GM21528 (cell line): Measurements from ENCODE around the gene PSMC1.
A peak's percentile ranks its signal among the peaks of the same experiment; 100 is the strongest.

Experiments used
- ATAC-seq: cut with Tn5 transposase; IDR thresholded peaks from one replicate; pipeline ENCODE4 v1.9.1; 2021; ENCODE audit warnings: mild to moderate bottlenecking, moderate library complexity; ENCODE audit not compliant: unreplicated experiment, low FRiP score

Gene PSMC1

DNA sequence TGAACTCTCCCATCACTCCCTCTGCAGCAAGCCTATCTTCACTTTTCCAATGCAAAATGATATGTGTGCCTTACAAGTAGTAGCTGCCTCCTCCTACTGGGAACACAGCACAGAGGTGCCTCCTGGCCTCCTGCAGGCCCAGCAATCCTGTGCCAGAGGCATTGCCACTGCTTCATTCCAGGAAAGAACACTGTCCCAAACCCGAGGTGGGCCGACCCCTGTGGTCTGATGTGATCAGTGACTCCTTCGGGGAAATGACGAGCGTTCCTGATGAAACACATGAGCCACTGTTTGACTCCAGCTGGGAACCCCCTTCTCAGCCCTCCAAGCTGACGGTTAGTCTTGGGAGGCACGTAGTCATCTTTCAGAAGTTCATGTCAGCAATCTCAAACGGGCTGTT is 19.5 kb downstream of the PSMC1 start:
- no peak for ATAC-seq

DNA sequence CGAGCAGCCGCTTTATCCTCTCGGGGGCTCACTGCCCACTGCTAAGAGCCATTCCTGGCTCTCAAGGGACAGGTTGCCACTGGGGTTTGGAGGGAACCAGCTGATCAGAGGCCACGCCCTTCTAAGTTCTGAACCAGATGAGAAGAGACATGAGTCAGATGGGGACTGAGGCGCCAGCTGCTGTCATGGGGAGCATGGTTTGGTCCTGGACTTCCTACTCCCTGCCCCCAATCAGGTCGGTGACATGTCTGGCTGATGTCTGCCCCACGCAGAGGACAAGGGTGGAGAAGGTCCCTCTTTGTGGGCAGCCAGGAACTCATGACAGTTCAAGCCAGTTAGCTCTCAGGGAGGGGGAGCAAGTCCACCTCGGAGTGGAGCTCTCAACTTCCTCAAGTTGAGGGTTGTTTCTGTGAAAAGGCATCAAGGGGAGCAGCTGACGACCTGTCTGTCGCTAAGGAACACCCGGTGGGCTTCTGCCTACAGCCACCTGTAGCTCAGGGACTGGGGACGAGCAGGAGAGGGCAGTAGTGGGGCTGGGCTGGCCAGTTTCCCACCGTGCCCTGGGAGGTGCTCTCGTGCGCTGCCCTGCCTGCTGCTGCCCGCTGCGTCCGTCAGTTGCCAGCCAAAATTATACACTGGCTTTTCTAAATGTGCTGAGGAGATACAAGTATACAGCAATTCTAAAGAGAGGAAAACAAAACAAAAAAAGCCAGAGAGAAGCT is 20.5 kb downstream of the PSMC1 start:
- no peak for ATAC-seq

DNA sequence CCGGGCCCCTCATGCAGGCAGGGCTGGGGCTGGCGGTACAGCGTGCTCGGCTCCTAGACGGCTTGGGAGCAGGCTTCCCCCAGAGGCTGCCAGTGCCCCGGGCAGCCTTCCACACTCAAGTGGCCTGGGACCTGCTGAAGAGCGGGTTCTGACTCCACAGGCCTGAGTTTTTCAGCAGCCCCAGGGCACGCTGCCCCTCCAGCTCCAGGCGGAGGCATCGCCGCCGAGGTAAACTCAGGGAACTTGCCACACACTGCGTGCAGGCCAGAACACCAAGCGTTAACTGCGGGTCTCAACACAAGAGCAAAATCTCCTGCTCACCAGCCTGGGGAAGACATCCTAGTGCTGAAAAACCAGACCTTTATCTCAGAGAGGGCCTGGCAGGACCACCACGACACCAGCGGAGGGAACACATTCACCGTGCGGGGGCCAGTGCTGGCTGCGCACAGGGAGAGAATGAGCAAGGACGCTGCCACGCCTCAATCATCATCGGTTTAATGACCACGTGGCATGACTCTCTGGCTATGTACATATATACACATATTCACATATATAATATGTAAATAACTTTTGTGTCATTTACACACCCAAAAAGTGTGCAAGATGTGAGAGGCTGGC is 21.3 kb downstream of the PSMC1 start:
- no peak for ATAC-seq

- no peak for ATAC-seq
Measured at GRCh38 chr14:90278199-90279175, 22.1 kb downstream of the PSMC1 start.

DNA sequence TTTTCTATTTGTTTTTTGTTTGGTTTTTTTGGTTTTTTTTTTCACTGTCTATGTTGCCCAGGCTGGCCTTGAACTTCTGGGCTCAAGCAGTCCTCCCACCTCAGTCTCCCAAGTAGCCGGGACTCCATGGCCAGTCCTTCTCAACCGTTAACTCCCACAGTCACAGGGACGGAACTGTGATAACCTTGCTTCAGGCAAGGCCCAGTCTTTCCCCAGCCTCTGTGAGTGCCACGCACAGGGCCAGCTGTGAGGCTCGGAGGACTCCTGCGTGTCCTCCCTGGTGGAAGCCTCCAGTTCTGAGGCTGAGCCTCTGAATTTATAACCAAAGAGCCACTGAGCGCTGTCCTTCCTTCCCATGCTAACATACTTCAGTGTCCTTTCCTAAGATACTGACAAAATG is 23.7 kb downstream of the PSMC1 start:
- ATAC-seq: no peak

- ATAC-seq: no peak
Measured at GRCh38 chr14:90281261-90281660, 24.9 kb downstream of the PSMC1 start.

GRCh38 chr14:90281756-90282155 is 25.4 kb downstream of the PSMC1 start:
- no peak for ATAC-seq

GRCh38 chr14:90287791-90288190 is 31.4 kb downstream of the PSMC1 start:
- no peak for ATAC-seq

GRCh38 chr14:90288651-90289355 is 32.5 kb downstream of the PSMC1 start:
- peak; percentile 87 for ATAC-seq

- ATAC-seq: no peak
Measured at GRCh38 chr14:90290337-90291011, 34.1 kb downstream of the PSMC1 start.

DNA sequence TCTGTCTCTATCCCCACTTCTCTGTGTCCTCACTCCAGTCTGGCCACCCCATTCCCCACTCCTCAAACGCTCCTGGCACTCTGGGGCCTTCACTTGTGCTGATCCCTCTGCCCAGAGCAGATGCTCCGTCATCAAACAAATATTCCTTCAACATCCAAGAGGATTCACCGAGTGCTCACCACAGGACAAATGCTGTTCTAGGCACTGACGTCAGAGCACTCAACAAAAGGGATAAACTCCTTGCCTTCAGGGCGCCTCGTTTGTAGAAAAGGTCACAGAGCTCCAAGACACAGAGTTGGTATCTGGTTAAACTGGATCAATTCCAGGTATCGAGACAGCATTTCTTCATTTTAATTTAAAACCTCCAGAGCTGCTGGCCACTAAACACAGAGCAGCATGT is 35.3 kb downstream of the PSMC1 start:
- ATAC-seq: no peak

DNA sequence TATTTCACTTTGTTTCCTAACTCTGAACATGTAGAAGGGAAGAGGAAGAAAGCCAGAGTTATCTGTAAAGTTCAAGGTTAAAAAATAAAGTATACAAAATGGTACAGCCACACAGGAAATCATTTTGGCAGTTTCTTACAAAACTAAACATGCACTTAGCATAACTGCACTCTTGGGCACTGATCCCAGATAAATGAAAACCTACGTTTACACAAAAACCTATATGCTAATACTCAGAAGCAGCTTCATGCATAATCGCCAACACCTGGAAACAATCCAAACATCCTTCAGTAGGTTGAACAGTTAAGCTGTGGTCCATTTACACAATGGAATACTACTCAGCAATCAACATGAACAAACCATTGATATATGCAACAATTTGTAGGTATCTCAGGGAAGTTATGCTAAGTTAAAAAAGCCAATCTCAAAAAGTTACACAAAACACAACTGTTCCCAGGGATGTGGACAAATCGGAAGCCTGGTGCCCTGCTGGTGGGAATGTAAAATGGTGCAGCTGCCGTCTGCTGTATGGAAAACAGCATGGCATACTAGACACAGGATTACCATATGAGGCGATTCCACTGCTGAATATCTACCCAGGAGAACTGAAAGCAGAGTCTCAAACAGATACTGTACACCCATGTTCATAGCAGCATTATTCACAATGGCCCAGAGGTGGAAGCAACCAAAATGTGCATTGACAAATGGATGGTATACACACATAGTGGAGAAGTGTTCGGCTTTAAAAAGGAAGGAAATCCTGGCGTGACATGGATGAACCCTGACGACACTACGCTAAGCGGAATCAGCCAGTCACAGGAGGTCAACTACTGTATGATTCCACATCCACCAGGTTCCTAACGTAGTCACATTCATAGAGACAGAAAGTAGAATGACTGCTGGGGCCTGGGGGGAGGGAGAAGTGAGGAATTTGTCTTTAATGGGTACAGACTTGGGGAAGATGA is 37.7 kb downstream of the PSMC1 start:
- ATAC-seq: no peak

GRCh38 chr14:90294872-90295271 is 38.5 kb downstream of the PSMC1 start:
- no peak for ATAC-seq

GRCh38 chr14:90295870-90296516 is 39.6 kb downstream of the PSMC1 start:
- no peak for ATAC-seq

- ATAC-seq: no peak
Measured at GRCh38 chr14:90296641-90297040, 40.3 kb downstream of the PSMC1 start.

DNA sequence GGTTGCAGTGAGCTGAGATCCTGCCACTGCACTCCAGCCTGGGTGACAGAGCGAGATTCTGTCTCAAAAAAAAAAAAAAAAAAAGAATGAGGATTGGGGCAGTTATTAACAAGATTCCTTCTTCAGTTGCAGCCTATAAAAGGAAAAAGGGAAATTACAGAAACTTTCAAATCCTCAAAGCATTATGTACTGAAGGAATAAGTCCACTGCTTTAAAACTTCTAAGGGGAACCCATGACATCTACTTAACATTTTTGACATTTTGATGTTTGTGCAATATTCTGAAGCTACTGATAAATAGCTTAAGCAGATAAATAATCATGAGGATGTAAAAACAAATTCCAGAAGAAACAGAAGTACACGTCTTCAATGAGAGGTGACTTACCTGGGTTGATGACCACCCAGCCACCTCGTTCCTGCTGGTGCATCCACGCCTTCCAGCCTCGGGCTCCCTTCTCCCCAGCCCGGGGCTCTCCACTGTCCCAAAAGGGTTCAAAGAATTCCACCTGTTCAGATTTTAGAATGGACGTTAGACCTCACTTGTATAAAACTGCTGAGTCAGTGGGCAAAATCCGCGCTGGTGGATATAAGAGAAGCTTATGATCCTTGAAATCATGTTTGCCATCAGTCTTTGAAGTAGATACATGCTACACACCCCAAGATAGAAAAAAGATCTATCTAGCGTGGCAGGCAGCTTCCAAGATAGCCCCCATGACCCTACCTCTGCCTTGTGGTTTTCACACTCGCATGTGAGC is 41.7 kb downstream of the PSMC1 start:
- no peak for ATAC-seq

- ATAC-seq: no peak
Measured at GRCh38 chr14:90299408-90299807, 43.1 kb downstream of the PSMC1 start.

DNA sequence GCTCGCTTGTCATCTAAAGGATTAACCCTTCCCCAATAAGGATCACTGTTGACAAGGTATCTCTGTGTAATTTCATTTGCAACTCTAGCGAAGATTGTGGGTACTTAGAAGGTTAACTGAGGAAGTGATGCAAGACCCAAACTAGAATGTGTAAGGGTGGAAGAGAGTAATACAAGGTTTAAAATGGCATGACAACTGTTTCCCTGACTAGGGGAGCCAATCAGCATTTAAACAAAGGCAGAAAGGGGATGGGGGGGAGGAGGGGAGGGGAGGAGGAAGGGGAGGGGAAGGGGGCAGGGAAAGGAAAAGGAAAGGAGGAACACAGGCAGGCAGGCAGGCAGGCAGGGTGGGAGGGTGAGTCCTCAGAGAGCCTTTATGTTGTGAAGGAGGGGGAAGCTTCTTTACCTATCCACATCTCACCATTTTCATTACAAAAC is 44.3 kb downstream of the PSMC1 start:
- no peak for ATAC-seq
